Thyroid gland (tissue), 4 donors: Measurements from ENCODE around the gene ISOC2.

ENCODE experiments used
- POLR2A ChIP-seq, 2 donors: fragments of 450-650 bp; IDR thresholded peaks; one replicate each; pipeline ENCODE4 v1.6.1; 2017; ENCODE audit warnings: antibody characterized with exemption in 2 of 2, mild to moderate bottlenecking in 2 of 2, moderate library complexity in 1 of 2
- TF ChIP-seq, protein P1 (sequence below), 6 experiments: fragments of 200-600 bp in 3 of 6; fragments of 450-650 bp in 3 of 6; sonication (generic) in 3 of 6; IDR thresholded peaks; one replicate each; pipeline ENCODE4 v1.5.1; 2016 to 2019; ENCODE audit warnings: antibody characterized with exemption in 6 of 6, mild to moderate bottlenecking in 2 of 6, inconsistent platforms in 1 of 6, moderate library complexity in 1 of 6

DNA sequence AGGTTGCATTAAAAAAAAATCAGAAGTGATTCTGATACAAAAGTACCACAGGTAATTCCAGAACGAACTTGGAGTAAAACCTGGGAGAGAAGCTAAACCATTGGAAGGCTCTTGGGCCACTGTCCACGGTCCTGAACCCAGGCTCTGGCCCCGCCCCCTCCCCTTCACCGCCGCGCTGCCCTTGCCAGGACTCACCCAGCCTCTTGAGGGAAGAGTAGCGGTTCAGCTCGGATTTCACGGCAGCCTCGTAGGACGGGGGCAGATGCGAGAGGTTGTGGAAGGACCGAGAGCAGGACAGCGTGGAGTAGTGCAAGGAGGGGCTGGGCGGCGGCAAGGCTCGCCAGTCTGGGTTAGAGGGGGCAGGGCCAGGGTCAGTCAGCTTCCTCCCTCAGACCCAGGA is 24.0 kb downstream of the ISOC2 start:
- TF ChIP-seq POLR2A (IDR thresholded peaks at IDR 0.05) = no peak
- TF ChIP-seq, protein P1, sequence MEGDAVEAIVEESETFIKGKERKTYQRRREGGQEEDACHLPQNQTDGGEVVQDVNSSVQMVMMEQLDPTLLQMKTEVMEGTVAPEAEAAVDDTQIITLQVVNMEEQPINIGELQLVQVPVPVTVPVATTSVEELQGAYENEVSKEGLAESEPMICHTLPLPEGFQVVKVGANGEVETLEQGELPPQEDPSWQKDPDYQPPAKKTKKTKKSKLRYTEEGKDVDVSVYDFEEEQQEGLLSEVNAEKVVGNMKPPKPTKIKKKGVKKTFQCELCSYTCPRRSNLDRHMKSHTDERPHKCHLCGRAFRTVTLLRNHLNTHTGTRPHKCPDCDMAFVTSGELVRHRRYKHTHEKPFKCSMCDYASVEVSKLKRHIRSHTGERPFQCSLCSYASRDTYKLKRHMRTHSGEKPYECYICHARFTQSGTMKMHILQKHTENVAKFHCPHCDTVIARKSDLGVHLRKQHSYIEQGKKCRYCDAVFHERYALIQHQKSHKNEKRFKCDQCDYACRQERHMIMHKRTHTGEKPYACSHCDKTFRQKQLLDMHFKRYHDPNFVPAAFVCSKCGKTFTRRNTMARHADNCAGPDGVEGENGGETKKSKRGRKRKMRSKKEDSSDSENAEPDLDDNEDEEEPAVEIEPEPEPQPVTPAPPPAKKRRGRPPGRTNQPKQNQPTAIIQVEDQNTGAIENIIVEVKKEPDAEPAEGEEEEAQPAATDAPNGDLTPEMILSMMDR (IDR thresholded peaks at IDR 0.05) = no peak
